Activated naive CD4-positive, alpha-beta T cell (primary cell): Measurements from ENCODE around the gene FBP2.
"Not testable (repeated sequence)": the region's sequence is repeated elsewhere in the genome, so short reads cannot be mapped to it uniquely, and the experiment has no call there.

Source experiments
- DNase-seq, 4 experiments: peaks; one replicate each; lab custom pipeline; 2025; lab: John Stamatoyannopoulos, UW

The FBP2 gene

GRCh38 chr9:94606646-94607422 is 13.2 kb upstream of the FBP2 start:
- DNase-seq: no peak

- DNase-seq: peak; percentile 11 to 46 (median 28)
Measured at GRCh38 chr9:94603259-94604160, 9.9 kb upstream of the FBP2 start.

DNA sequence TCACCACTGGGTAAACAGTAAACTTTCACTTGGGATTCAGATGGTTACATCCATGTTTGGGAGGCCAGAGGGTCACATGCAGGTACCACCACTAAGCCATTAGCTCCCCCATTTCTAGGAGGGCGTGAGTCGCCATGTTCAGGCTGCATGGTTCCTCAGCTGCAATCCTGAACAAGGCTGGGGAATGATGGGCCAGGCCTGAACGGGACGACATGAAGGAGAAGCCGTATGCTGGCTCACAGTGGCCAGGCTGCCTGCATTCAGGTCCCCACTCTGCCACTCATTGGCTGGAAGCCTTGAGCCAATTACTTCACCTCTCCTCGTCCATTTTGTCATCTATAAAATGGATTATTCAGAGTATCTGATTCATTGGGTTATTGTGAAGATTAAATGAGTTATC is 9.0 kb upstream of the FBP2 start:
- no peak for DNase-seq

- no peak for DNase-seq
Measured at GRCh38 chr9:94600715-94601114, 7.1 kb upstream of the FBP2 start.

DNA sequence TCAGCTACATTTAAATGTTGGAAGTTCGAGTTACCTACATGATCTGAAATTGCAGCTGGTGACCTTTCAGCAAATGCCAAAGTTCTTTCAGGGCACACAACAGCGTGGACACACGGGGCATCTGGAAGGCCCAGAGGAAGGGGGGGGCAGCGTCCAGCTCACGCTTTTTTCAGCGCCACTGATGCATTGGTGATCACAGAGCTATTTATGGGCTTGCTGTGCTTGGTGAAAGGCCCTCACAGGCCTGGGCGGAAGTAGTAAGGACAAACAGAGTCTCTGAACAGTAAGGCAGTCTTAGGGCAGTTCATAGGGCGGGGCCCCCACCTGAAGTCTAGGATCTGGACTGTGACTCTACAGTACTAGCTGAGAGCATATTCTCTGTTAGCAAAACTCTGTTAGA is 6.6 kb upstream of the FBP2 start:
- no peak for DNase-seq

GRCh38 chr9:94599102-94599501 is 5.5 kb upstream of the FBP2 start:
- DNase-seq: no peak

DNA sequence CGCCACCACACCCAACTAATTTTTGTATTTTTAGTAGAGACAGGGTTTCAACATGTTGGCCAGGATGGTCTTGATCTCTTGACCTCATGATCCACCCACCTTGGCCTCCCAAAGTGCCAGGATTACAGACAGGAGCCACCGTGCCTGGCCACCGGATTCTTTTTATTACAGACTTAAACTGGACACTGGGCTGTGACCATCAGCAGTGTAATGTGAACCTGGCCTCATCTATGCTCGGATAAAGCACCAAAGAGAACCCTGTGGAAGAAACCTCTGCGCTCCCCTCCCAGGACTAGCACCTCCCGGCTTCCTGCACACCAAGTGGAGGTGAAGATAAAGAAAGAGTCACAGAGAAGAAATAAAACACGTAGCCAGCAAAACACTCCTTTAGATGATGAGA is 941 bp downstream of the FBP2 start:
- DNase-seq: not testable (repeated sequence)

DNA sequence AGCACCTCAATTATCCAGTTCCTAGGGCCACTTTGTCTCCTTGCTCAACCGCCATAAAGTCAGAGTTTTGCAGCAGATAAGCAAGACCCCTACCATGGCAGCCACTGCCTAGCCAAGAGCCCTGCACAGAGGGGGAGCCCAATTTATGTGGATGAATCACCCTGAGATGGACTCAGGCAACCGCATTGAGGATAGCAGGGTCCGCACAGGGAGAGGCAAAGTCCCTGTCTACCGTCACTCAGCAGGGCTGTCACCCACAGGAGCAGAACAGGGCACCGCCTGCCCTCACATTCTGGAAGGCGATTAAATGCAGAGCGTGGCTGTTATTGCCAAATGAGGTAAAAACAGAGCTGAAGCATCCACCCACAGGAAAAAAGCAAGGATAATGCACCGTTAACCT is 1.7 kb downstream of the FBP2 start:
- DNase-seq: no peak

GRCh38 chr9:94591046-94591545 is 2.5 kb downstream of the FBP2 start:
- DNase-seq: not testable (repeated sequence)

- DNase-seq: no peak
Measured at GRCh38 chr9:94588681-94589080, 4.9 kb downstream of the FBP2 start.

DNA sequence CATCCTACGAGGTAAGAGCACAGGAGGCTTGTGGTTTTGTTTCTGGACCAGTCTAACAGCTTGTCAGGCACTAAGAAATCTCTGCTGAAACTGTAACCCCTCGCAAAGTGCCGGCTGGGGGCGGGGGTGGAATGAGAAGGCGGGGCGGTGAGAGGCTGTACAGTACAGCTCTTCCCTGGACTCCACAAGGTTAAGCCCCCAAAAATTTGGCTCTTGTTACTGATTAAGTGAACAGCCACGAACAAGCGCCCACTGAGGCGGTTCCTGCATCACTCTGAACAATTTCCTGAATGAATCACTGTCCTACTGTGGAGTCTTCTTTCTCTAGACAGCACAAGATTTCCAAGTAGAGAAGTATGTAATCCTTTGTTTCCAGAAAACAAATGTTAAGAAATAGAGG is 6.8 kb downstream of the FBP2 start:
- DNase-seq: no peak

DNA sequence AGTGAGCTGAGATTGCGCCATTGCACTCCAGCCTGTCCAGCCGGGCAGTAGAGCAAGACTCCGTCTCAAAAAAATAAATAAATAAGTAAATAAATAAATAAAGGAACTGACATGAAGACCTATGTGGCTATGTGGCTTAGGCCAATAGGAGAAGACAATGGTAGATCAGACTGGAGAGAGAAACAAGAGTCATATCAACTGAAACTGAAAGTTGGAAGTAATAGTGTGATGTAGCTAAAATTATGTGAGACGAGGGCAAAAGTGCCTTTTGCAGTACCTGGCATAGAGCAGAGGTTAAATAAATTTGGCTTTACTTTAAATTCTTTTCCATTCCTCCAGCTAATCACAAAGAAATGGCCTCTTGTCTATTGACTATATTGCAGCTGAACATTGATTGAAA is 7.3 kb downstream of the FBP2 start:
- no peak for DNase-seq

DNA sequence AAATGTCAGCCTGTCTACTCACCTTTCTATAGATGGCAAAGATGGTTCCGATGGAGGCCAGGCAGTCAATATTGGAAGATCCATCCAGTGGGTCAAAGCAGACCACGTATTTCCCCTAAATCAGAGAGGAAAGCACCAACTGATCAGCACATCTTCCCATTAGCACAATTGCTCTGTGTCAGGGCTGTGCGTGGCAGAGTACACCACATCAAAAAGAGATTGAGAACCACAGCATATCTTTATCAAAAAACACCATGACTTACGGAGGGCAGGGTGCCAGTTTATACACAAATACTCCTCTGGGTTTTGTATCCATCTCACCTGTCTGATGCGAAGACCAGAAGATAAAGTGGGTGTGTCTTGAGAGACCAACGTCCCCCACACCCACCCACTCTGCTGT is 9.1 kb downstream of the FBP2 start:
- no peak for DNase-seq

DNA sequence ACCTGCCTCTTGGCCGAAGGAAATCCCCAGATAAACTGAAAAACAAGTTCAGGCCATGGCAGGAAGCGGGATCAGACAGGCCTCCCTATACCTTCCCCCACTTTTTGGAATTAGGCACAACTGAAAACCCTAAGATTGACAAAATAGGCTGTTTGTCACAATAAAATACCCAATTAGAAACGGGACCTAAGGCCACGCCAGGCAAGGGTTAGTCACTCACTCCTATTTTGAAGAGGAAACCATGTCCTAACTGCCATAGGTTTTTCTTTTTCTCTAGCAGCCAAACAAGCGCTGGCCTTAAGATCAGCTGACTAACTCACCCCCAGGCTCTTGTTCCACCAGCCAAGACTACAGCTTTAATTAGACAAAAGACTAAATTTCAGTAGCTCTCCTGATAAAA is 11.9 kb downstream of the FBP2 start:
- no peak for DNase-seq

- DNase-seq: no peak
Measured at GRCh38 chr9:94577571-94577970, 16.1 kb downstream of the FBP2 start.

DNA sequence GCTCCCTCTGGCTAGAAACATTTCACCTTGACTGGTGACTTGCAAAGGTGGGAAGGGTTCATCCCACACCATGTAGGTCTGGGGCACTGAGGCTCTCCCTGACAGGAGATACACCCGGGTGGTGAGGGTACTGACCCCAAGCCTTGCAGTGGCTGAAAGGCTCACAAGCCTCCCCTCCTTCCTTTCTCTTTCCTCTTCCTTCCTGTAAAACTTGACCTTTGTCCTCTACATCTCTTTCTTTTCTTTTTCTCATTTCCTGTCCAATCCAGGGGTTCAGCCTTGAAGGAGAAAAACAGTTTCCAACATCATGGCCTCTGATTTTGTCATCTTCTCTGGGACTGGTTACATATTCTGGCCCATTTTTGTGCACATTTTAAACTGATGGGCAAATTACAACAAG is 16.6 kb downstream of the FBP2 start:
- no peak for DNase-seq

DNA sequence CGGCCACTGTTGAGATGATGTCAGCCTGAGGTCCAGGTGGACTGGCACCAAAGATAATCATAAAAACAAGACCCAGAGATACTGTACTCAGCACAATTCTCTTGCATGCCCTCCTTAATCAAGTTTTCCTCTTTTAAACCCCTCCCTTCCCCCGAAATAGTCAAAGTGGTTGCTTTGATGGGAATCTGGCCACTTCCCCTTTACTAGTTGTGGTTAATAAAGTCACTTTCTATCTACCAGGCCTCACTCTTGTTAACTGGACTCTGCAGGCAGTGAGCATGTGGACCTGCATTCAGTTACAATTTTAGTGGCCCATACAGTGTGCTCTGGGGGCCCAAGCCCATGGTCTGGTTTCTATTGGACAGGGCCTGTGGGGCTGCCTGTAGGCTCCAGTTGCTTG is 17.5 kb downstream of the FBP2 start:
- DNase-seq: no peak

DNA sequence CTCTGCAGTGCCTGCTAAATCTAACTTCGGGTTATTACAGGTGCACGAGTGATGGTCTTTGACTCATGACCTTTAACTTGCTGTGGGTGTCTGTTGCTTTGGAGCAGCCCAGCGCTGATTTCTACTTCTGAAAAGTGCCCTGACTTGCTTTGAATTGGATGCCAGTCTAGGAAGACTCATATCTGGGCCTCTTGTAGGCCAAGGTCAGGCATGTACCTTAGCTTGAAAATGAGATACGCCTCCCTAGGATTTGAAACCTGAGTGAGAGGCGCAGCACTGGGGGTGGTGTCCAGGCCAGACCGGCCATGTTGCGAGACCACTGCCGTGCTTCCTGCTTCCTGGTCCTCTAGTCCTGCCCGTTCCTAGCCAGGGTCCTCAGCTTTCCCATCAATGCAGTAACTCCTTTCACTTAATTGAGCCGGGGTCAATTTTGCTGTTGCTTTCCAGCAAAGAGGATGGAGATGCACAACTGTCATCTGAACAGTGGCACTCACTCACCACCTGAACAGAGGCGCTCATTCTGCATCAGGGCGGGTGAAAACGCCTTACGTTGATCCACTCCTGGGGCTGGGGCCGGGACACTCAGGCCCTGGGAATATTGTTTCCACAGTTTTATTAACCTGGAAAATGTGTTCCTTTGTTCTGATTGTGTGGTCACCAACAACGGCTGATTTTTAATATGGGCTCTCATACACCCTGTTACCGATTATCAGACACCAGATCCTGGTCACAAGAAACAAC is 24.5 kb downstream of the FBP2 start:
- no peak for DNase-seq

DNA sequence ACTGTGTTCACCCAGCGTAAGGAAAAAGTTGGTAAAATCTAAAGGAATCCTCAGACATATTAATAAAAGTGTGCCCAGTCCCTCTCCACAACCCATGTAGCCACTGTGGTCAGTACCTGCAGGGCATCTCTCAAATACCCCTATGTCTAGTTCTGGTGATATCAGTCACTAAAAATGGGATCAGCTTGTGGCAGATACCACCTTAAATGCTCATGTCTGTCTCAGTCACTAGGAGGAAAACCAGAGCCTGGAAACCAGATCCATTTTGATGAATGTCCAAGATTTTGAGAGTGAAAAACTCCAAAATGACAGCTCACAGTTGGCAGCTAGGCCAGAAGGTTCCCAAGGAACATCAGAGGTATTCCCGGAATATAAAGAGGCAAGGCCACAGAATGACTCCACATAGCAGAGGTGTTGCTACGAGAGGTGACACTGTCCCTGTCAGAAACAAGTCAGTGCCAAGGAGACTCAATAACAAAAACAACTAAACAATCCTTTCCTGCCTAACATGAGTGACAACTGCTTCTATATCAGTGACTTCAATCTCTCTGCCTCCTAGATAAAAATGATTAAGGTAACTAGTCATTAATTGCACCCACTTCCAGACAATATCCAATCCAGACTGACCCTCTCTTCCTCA is 25.3 kb downstream of the FBP2 start:
- DNase-seq: no peak

DNA sequence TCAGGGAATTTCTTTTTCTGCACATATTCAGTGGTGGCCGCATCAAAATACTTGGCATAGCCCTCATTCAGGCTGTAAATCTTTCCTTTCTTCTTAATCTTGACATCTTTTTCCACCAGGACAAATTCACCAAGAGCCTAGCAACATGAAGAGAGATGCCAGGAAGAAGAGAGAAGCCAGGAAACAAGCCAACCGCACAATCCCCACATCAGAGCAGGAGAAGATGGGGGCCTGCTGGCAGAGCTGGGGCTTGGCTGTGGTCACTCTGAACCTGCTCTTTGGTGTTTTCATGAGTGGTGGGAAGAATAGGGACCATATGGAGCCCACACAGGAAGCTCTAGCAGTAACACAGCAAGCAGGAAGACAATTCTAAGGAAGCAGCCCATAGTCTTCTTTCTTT is 26.4 kb downstream of the FBP2 start:
- no peak for DNase-seq

DNA sequence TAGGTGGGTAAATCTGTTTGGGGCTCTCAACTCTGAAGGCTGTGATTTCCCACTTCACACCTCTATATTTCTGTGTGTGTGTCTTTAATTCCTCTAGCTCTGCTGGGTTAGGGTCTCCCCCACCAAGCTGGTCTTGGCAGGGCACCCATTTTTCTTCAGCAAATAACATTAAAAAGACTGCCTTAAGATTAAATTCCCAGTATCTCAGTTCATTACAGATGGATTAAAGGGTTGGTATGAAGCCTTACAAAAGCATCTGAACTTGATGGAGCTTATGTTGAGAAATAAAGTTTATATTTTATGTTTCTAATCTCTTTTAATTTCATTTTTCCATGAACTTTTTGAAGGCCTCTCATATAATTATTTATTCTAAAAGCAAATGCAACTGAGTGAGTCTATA is 27.1 kb downstream of the FBP2 start:
- DNase-seq: no peak

DNA sequence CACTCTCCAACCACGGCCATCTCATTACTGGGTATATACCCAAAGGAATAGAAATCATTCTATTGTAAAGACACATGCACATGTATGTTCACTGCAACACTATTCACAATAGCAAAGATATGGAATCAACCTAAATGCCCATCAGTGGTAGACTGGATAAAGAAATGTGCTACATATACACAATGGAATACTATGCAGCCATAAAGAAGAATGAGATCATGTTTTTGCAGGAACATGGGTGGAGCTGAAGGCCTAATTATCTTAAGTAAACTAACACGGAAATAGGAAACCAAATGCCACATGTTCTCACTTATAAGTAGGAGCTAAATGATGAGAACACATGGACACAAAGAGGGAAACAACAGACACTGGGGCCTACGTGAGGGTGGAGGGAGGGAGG is 29.3 kb downstream of the FBP2 start:
- DNase-seq: not testable (repeated sequence)
